Right lobe of liver (tissue), 4 donors: ENCODE results near the gene NBAS.

Experiments
- POLR2A ChIP-seq: fragments of 450-650 bp; IDR thresholded peaks from one replicate; pipeline ENCODE4 v1.6.1; 2017; ENCODE audit warnings: antibody characterized with exemption, mild to moderate bottlenecking
- TF ChIP-seq, protein P1 (sequence below), 4 donors: fragments of 200-600 bp in 3 of 4; fragments of 450-650 bp in 1 of 4; IDR thresholded peaks; one replicate each; pipeline versions ENCODE4 v1.5.1 to v1.8.0; 2016 to 2022; ENCODE audit warnings: antibody characterized with exemption in 4 of 4, mild to moderate bottlenecking in 2 of 4
- donor health status: DM: no; HTN: no; CAD: no.
- donor health status: DM: no; HTN: no; CAD: no.
- donor health status: DM: no; HTN: yes; CAD: no.

- TF ChIP-seq, protein P1, sequence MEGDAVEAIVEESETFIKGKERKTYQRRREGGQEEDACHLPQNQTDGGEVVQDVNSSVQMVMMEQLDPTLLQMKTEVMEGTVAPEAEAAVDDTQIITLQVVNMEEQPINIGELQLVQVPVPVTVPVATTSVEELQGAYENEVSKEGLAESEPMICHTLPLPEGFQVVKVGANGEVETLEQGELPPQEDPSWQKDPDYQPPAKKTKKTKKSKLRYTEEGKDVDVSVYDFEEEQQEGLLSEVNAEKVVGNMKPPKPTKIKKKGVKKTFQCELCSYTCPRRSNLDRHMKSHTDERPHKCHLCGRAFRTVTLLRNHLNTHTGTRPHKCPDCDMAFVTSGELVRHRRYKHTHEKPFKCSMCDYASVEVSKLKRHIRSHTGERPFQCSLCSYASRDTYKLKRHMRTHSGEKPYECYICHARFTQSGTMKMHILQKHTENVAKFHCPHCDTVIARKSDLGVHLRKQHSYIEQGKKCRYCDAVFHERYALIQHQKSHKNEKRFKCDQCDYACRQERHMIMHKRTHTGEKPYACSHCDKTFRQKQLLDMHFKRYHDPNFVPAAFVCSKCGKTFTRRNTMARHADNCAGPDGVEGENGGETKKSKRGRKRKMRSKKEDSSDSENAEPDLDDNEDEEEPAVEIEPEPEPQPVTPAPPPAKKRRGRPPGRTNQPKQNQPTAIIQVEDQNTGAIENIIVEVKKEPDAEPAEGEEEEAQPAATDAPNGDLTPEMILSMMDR (IDR thresholded peaks at IDR 0.05) = no peak
- no peak for TF ChIP-seq POLR2A
Measured at GRCh38 chr2:15599994-15600393, 38.9 kb upstream of the NBAS start.
